C4-2B (cell line): Measurements from ENCODE around the gene NOTCH3.

Source experiments
- CTCF ChIP-seq: fragments of 450-650 bp; conservative IDR thresholded peaks from 2 replicates; pipeline ENCODE4 v1.5.1; 2017; ENCODE audit warnings: mild to moderate bottlenecking
- ZFX ChIP-seq: fragments of 450-650 bp; IDR thresholded peaks from 2 replicates; pipeline ENCODE4 v1.6.1; 2017

GRCh38 chr19:15198951-15199660 is 1.7 kb downstream of the NOTCH3 start:
- no peak for TF ChIP-seq CTCF
- TF ChIP-seq ZFX, result no peak
